HuH-7.5 (cell line): ENCODE data around the gene NCAM1.

ENCODE experiments used
- DNase-seq: peaks from one replicate; pipeline ENCODE4 v3.0.0; 2011; ENCODE audit warnings: low spot score

Gene NCAM1

DNA sequence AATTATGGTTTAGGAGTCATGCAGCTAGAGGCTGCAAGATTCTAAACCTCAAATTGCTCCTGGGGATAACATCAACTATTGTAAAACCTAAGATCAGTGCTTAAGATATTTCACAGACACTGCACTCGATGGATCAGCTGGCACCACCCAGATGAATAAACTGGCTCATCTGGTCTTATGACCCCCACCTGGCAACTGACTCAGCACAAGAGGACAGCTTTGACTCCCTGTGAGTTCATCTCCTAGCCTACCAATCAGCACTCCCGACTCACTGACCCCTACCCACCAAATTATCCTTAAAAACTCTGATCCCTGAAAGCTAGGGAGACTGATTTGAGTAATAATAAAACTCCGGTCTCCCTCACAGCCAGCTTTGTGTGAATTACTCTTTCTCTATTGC, 352.4 kb downstream of the NCAM1 start:
- DNase-seq = no peak

DNA sequence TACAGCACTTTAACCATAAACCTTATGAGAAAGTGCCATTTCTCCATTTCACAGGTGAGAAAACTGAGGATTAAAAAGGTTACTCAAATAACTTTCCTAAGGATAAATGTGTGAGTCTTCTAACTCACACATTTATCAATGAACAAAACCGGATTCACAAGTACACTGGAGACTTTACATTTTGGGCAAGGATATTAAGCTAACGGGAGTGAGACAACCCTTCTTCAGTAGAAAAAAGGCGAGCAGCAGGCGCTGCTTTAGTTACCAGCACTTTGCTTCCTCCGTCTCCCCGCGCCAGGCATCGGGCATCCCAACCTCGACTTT, 352.8 kb downstream of the NCAM1 start:
- DNase-seq = no peak

DNA sequence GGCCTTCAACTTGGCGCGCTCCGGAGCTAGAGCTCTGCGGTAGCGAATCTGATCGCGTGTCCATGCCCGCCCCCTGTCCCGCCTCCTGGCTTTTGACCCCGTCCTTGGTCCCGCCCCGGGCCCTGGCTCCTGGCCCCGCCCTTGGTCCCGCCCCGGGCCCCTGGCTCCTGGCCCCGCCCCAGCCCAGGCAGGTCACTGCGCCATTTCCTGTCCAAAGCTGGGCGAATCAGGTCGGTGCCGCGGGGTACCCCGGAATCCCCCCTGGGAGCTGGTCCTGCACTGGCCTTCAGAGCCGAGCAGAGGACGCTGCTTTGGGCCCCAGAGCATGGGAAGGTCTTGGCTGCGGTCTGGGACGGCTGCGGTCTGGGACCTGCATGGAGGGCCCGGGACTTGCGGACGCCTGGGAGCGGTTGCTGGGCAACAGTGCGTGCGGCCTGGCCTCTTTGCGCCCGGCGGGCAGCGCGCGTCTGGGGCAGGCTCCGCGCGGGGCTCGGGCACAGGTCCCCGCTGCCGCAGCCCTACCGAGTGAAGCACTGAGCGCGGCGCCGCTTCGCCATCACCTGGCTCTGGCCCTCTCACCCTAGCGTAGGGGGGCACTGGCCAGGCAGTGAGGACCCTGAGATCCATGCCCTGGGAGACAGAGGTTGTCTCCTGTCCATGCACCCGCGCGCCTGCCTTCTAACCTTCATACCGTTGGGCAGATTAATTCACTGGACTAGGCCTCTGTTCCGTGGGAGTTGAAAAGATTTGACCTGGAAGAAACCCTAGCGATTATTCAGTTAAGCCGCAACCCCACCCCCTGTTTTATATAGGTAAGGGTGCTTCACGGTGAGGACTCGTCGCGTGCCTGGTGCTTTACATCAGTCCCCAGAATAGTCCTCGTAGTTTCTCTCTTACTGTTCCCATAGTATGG, 353.4 kb downstream of the NCAM1 start, which contains the start of gene TTC12:
Gene TTC12 (plus strand): TSS at position 195 of the 913 bp plus-strand sequence. CDS start 1,675 bp downstream, outside the sequence.
- DNase-seq = peak; percentile 57

DNA sequence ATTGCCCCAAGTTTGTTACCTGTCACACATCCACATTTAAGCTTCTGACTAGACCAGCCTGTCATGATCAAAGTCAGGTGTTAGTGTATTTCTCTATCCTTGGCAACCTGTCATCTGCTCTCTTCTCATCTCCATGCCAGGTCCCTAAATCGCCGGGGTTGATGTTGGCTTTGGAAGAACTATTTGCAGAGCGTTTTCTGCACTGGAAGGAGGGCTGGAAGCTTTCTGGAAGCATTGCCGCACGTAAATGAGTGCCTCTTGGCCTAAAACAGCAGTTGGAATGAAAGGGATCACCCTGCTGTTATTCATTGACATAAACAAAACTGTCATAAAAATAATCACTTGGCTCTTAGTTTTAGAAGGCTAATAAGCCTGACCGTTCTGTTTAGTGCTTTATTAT, 354.6 kb downstream of the NCAM1 start:
- no peak for DNase-seq

DNA sequence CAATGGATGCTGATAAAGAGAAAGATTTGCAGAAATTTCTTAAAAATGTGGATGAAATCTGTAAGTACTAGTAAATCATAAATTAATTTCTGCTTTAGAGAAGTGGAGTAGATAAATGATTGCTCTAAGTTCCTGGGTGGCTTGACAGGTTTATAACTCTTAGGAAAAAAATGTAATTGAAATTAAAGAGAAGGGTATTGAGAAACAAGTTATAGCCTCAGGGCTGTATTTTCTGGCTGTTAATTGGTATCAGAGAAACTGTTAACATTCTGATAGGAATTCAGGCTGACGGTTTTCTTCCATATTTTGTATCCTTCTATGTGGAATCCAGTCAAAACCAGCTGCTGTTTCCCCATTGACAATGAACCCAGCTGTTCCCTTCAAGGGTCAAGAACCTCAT, 355.0 kb downstream of the NCAM1 start:
- DNase-seq = no peak

DNA sequence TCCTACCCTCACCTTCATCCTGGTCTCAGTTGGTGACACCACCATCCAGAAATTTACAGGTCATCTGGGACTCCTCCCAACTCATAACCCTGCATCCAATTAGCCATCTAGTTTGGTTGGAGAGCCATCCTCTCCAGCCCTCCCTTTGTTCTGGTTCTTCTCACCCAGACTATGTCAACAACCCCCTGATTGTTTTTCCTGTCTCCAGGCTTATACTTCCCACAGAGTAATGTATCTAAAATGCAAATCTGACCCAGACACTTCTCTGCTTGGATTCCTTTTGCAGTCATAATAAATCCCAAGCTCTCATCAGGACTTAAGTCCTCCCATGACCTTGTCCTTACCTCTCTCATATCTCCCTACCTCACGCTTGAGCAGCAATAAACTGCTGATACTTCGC, 356.1 kb downstream of the NCAM1 start:
- DNase-seq = no peak

DNA sequence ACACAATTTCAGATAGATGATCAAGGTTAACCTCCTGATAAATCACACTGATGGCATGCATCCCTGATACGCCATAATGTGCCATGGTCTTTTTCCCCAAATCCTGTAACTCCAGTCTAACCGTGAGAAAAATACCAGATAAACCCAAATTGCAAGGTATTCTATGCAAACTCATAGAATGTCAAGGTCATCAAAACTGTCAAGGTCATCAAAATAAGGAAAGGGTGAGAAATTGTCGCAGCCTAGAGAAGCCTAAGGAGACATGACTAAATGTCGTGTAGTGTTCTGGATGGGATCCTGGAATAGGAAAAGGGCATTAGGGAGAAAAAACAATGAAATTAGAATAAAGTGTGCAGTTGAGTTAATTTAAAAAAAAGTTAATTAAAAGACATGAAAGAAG, 357.9 kb downstream of the NCAM1 start:
- DNase-seq = no peak

DNA sequence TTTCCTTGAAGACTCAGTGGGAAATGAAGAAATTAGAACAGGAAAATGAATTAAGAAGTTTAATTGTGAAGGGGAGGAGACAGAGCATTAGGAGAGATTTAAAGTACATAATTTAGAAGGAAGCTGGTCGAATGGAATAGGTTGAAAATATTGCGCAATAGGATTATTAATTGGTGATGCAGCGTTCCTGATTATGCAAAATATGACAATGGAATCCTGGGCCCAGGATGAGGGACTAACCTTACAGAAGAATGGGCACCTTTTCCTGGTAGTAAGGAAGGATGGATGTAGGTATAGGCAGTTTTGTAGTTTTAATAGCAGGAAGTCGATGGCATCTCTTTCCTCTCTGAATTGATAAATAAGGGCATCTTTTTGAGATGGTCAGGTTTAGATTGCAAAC, 360.9 kb downstream of the NCAM1 start:
- no peak for DNase-seq

DNA sequence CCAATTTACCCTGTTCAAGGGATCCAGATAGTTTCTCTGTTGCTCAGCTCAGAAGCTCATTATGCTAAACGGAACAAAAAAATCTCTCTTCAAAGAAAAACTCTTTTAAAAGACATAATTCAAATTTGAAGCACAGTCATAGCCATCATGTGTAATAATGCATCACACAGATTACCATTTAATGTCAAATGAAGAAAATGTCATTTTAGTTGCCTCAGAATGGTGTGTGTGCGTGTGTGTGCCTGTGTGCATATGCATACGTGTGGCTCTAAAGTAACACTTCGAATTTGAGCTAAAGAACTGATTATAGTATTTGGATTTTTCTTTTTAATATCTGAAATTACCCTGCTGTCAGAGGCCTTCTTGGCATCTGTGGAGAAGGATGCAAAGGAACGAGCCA, 363.0 kb downstream of the NCAM1 start:
- DNase-seq = no peak
